NB4 (cell line): ENCODE data around the gene UNC93B1.
"Not testable (repeated sequence)": the region's sequence is repeated elsewhere in the genome, so short reads cannot be mapped to it uniquely, and the experiment has no call there.

ENCODE experiments used
- MYC ChIP-seq: IDR thresholded peaks from 2 replicates; pipeline ENCODE4 v1.6.1; 2011; ENCODE audit warnings: low read depth, low read length
- POLR2A ChIP-seq: IDR thresholded peaks from 2 replicates; pipeline ENCODE4 v1.6.1; 2011; ENCODE audit warnings: mild to moderate bottlenecking; ENCODE audit not compliant: insufficient read length; ENCODE audit errors: extremely low read depth
- TF ChIP-seq, protein P1 (sequence below): IDR thresholded peaks from one replicate; pipeline ENCODE4 v1.5.1; 2012; ENCODE audit warnings: low read depth, low read length
- TF ChIP-seq, protein P2 (sequence below): IDR thresholded peaks from 2 replicates; pipeline ENCODE4 v1.6.1; 2011; ENCODE audit warnings: low read depth, low read length

DNA sequence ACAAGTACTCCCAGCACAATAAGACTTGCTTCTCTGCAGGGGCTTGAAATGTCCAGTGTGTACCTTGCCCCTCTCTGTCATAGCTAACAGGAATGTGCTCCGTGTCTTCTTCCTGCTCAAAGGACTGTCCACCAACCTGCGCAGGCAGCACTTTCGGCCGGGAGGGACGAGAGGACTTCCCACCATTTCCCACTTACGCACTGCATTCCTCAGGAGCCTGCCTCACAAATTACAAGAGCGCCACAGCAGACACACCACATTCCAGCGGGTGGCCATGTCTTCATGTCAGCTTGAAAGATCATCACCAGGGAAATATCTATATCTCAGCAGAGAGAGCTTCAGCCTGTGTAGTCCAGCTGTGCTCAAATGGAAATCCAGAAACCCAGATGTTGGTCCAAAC is 53.2 kb downstream of the UNC93B1 start:
- TF ChIP-seq, protein P1, sequence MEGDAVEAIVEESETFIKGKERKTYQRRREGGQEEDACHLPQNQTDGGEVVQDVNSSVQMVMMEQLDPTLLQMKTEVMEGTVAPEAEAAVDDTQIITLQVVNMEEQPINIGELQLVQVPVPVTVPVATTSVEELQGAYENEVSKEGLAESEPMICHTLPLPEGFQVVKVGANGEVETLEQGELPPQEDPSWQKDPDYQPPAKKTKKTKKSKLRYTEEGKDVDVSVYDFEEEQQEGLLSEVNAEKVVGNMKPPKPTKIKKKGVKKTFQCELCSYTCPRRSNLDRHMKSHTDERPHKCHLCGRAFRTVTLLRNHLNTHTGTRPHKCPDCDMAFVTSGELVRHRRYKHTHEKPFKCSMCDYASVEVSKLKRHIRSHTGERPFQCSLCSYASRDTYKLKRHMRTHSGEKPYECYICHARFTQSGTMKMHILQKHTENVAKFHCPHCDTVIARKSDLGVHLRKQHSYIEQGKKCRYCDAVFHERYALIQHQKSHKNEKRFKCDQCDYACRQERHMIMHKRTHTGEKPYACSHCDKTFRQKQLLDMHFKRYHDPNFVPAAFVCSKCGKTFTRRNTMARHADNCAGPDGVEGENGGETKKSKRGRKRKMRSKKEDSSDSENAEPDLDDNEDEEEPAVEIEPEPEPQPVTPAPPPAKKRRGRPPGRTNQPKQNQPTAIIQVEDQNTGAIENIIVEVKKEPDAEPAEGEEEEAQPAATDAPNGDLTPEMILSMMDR, result not testable (repeated sequence)
- TF ChIP-seq POLR2A, MYC: not testable (repeated sequence)
- TF ChIP-seq, protein P2, sequence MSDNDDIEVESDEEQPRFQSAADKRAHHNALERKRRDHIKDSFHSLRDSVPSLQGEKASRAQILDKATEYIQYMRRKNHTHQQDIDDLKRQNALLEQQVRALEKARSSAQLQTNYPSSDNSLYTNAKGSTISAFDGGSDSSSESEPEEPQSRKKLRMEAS, result not testable (repeated sequence)
